ENCODE results near the gene IFFO2. TPM values are rescaled to one million over a fixed set of nuclear protein-coding genes. Genes with fewer than 3 reads are reported as not detected.

Gene IFFO2
- total and polyA plus RNA-seq, 2 of the 8 experiments (the other 6 are each of a cell fraction or from before 2014, with no cell fraction given) = 6.6 to 10.4 TPM

GRCh38 chr1:18908911-18909771, 47.3 kb downstream of the IFFO2 start (continued):
- TF ChIP-seq HDAC6 (IDR thresholded peaks at IDR 0.05; ENCODE audit: low read depth, low read length) (no peak), SP4 (IDR thresholded peaks at IDR 0.05; ENCODE audit: low read length) (no peak), BRCA1 (IDR thresholded peaks at IDR 0.05; ENCODE audit: low read depth, low read length) (no peak), JUND (IDR thresholded peaks at IDR 0.05; ENCODE audit: low read length) (no peak), CTBP2 (IDR thresholded peaks at IDR 0.05; ENCODE audit: borderline replicate concordance, insufficient read depth, insufficient read length, low read length) (no peak), ASH2L (IDR thresholded peaks at IDR 0.05; ENCODE audit: low read length) (no peak), TCF12 (IDR thresholded peaks at IDR 0.05; ENCODE audit: low read depth, low read length) (no peak)
- TF ChIP-seq, protein P1, sequence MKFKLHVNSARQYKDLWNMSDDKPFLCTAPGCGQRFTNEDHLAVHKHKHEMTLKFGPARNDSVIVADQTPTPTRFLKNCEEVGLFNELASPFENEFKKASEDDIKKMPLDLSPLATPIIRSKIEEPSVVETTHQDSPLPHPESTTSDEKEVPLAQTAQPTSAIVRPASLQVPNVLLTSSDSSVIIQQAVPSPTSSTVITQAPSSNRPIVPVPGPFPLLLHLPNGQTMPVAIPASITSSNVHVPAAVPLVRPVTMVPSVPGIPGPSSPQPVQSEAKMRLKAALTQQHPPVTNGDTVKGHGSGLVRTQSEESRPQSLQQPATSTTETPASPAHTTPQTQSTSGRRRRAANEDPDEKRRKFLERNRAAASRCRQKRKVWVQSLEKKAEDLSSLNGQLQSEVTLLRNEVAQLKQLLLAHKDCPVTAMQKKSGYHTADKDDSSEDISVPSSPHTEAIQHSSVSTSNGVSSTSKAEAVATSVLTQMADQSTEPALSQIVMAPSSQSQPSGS (IDR thresholded peaks at IDR 0.05; ENCODE audit: low read length) = no peak
- TF ChIP-seq, protein P2, sequence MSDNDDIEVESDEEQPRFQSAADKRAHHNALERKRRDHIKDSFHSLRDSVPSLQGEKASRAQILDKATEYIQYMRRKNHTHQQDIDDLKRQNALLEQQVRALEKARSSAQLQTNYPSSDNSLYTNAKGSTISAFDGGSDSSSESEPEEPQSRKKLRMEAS (IDR thresholded peaks at IDR 0.05) = no peak
